Neural cell (in vitro differentiated cells): ENCODE measurements around the gene ECE1.

ENCODE experiments used
- CTCF ChIP-seq: fragments of 450-650 bp; IDR thresholded peaks from 2 replicates; pipeline ENCODE4 v1.5.1; 2014; ENCODE audit warnings: antibody characterized with exemption, mild to moderate bottlenecking, moderate library complexity; ENCODE audit not compliant: poor library complexity, severe bottlenecking
- EP300 ChIP-seq: fragments of 450-650 bp; conservative IDR thresholded peaks from 2 replicates; pipeline ENCODE4 v1.6.1; 2014; ENCODE audit warnings: antibody characterized with exemption, mild to moderate bottlenecking, moderate library complexity; ENCODE audit not compliant: poor library complexity, severe bottlenecking
- EZH2 ChIP-seq: fragments of 200-600, 300-800 bp; shearing (Covaris generic), sonication (generic); IDR thresholded peaks from 2 replicates; pipeline ENCODE4 v1.6.1; 2014; ENCODE audit warnings: antibody characterized with exemption, low read length, borderline replicate concordance, mild to moderate bottlenecking; ENCODE audit not compliant: insufficient read depth, poor library complexity, severe bottlenecking
- MXI1 ChIP-seq: fragments of 450-650 bp; conservative IDR thresholded peaks from 2 replicates; pipeline ENCODE4 v1.6.1; 2014; ENCODE audit warnings: antibody characterized with exemption, mild to moderate bottlenecking; ENCODE audit not compliant: poor library complexity, severe bottlenecking
- POLR2AphosphoS5 ChIP-seq: IDR thresholded peaks from 2 replicates; pipeline ENCODE4 v1.6.1; 2012

GRCh38 chr1:21255943-21256320 is 34.3 kb downstream of the ECE1 start:
- no peak for TF ChIP-seq MXI1
- TF ChIP-seq CTCF, result no peak
- TF ChIP-seq EP300, result no peak
- no peak for TF ChIP-seq POLR2AphosphoS5
- no peak for TF ChIP-seq EZH2
